Measurements from ENCODE around the gene TPPP3.

Gene TPPP3

GRCh38 chr16:67399749-67400704 lies 6.7 kb upstream of the TPPP3 start:
- in situ Hi-C loops (cut with MboI; ENCODE audit: low sequenced_read_pairs, unreplicated experiment) = loop anchor here (25.0 kb wide), 2 partner anchors 138 to 438 kb away; partner anchors contain the start of gene CES3
- no peak for TF ChIP-seq CTCF (IDR thresholded peaks at IDR 0.05; ENCODE audit: borderline replicate concordance, control extremely low read depth, extremely low read depth, insufficient read depth, missing control alignments)

GRCh38 chr16:67399218-67399733 lies 6.0 kb upstream of the TPPP3 start:
- TF ChIP-seq CTCF (IDR thresholded peaks at IDR 0.05; ENCODE audit: borderline replicate concordance, control extremely low read depth, extremely low read depth, insufficient read depth, missing control alignments) = peak; percentile 75
- in situ Hi-C loops (cut with MboI; ENCODE audit: low sequenced_read_pairs, unreplicated experiment) = no loop called here
- DNase-seq (ENCODE audit: low spot score) = peak; percentile 89

More at GRCh38 chr16:67399749-67400704, 6.7 kb upstream of the TPPP3 start:
- DNase-seq (ENCODE audit: low spot score) = no peak

- TF ChIP-seq CTCF (IDR thresholded peaks at IDR 0.05; ENCODE audit: borderline replicate concordance, control extremely low read depth, extremely low read depth, insufficient read depth, missing control alignments) = no peak
- in situ Hi-C loops (cut with MboI; ENCODE audit: low sequenced_read_pairs, unreplicated experiment) = no loop called here
- DNase-seq (ENCODE audit: low spot score) = no peak
These were observed 5.4 kb upstream of the TPPP3 start for GRCh38 chr16:67398546-67399217.

GRCh38 chr16:67397812-67398545 lies 4.7 kb upstream of the TPPP3 start:
- in situ Hi-C loops (cut with MboI; ENCODE audit: low sequenced_read_pairs, unreplicated experiment) = no loop called here
- DNase-seq (ENCODE audit: low spot score) = no peak
- TF ChIP-seq CTCF (IDR thresholded peaks at IDR 0.05; ENCODE audit: borderline replicate concordance, control extremely low read depth, extremely low read depth, insufficient read depth, missing control alignments) = no peak

- DNase-seq (ENCODE audit: low spot score) = no peak
- in situ Hi-C loops (cut with MboI; ENCODE audit: low sequenced_read_pairs, unreplicated experiment) = no loop called here
- TF ChIP-seq CTCF (IDR thresholded peaks at IDR 0.05; ENCODE audit: borderline replicate concordance, control extremely low read depth, extremely low read depth, insufficient read depth, missing control alignments) = no peak
These were observed 3.9 kb upstream of the TPPP3 start for GRCh38 chr16:67397036-67397801.

All from GM13976 (cell line).